Measurements from ENCODE around the gene SLC38A4.

The SLC38A4 gene

DNA sequence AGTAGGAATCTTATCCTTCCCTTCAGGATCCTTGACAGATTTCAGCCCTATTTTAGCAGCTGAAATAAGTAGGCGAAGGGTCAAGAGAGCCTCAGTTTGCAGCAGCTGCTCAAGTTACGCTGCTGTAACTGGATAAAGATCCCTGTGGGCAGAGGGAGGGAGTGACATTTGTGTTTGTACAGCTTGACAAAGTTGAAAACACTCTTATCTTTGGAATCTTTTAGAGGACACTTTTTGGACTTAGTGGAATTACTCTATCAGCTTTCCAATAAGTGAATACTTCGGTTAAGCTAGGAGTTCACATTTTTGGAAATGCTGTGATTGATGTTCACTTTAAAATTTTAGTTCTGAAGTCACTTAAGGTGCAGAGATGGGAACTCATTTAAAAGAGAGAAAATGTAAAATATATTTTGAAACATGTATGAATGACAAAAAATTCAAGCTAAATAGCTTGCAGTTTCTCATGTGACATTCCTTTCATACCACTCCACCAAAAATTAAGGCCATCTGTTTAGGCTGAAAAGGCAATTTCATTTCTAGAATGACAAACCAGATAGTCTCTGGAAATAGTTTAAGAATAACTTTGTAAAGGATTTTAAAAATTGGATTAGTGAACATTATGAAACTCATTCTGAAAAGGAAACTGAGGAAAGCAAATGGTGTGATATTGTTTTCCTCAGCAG is 55.2 kb downstream of the SLC38A4 start:
- no peaks in the 10 kb centered on the region for H3K9me3 ChIP-seq (ENCODE audit: insufficient read depth, low read length, severe bottlenecking)
- ATAC-seq (ENCODE audit: insufficient read depth, low read depth) (no peak), DNase-seq (no peak)
- no peaks in the 10 kb centered on the region for H3K79me2 ChIP-seq (ENCODE audit: insufficient read depth, low read length)
- H3K27me3 ChIP-seq (ENCODE audit: insufficient read depth, low read length, poor library complexity): no peaks in the 10 kb centered on the region
- H3K4me1 ChIP-seq (ENCODE audit: insufficient read depth, low read length): no peaks in the 10 kb centered on the region
- TF ChIP-seq, protein P1, sequence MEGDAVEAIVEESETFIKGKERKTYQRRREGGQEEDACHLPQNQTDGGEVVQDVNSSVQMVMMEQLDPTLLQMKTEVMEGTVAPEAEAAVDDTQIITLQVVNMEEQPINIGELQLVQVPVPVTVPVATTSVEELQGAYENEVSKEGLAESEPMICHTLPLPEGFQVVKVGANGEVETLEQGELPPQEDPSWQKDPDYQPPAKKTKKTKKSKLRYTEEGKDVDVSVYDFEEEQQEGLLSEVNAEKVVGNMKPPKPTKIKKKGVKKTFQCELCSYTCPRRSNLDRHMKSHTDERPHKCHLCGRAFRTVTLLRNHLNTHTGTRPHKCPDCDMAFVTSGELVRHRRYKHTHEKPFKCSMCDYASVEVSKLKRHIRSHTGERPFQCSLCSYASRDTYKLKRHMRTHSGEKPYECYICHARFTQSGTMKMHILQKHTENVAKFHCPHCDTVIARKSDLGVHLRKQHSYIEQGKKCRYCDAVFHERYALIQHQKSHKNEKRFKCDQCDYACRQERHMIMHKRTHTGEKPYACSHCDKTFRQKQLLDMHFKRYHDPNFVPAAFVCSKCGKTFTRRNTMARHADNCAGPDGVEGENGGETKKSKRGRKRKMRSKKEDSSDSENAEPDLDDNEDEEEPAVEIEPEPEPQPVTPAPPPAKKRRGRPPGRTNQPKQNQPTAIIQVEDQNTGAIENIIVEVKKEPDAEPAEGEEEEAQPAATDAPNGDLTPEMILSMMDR (IDR thresholded peaks at IDR 0.05; ENCODE audit: borderline replicate concordance, extremely low read depth, low read length, poor library complexity, severe bottlenecking): no peak
- TF ChIP-seq EZH2 (IDR thresholded peaks at IDR 0.05; ENCODE audit: borderline replicate concordance, low read depth, low read length, severe bottlenecking): no peak
- H4K20me1 ChIP-seq (ENCODE audit: insufficient read depth, low read length): no peaks in the 10 kb centered on the region
- no peak overlapping the region for H2AFZ ChIP-seq (ENCODE audit: low read depth, low read length)
- H3K4me2 ChIP-seq (ENCODE audit: insufficient read depth, low read length): no peak overlapping the region
- no peak overlapping the region for H3K27ac ChIP-seq (ENCODE audit: low read length)
- H3K4me3 ChIP-seq (ENCODE audit: low read depth in 1 of 2, low read length in 2 of 2): no peak overlapping the region
- no peak overlapping the region for H3K9ac ChIP-seq (ENCODE audit: low read depth, low read length)
- H3K36me3 ChIP-seq (ENCODE audit: insufficient read depth, low read length): no peaks in the 10 kb centered on the region

DNA sequence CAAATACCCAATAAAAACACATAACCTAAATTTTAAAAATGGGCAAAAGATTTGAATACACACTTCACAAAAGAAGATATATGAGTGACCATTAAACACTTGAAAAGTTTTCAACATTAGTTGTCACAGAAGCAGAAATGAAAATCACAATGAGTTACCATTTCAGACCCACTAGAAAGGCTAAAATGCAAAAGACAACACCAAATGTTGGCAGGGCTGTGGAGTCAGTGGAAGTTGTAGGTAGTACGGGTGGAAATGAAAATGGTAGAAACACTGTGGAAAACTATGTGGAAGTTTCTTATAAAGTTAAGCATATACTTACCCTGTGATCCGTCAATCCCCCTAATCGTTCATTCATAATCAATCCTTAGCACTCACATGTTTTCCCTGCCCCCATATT is 61.8 kb downstream of the SLC38A4 start:
- Histone ChIP-seq H3K4me3 (ENCODE audit: low read depth in 1 of 2, low read length in 2 of 2) (no peak overlapping the region), H3K4me1 (ENCODE audit: insufficient read depth, low read length) (no peaks in the 10 kb centered on the region), H3K27ac (ENCODE audit: low read length) (no peak overlapping the region), H4K20me1 (ENCODE audit: insufficient read depth, low read length) (no peaks in the 10 kb centered on the region), H3K36me3 (ENCODE audit: insufficient read depth, low read length) (no peaks in the 10 kb centered on the region), H3K27me3 (ENCODE audit: insufficient read depth, low read length, poor library complexity) (no peaks in the 10 kb centered on the region), H3K9me3 (ENCODE audit: insufficient read depth, low read length, severe bottlenecking) (no peaks in the 10 kb centered on the region), H2AFZ (ENCODE audit: low read depth, low read length) (no peak overlapping the region), H3K79me2 (ENCODE audit: insufficient read depth, low read length) (no peaks in the 10 kb centered on the region), H3K9ac (ENCODE audit: low read depth, low read length) (no peak overlapping the region), H3K4me2 (ENCODE audit: insufficient read depth, low read length) (no peak overlapping the region)
- no peak for TF ChIP-seq EZH2 (IDR thresholded peaks at IDR 0.05; ENCODE audit: borderline replicate concordance, low read depth, low read length, severe bottlenecking)
- TF ChIP-seq, protein P1 (IDR thresholded peaks at IDR 0.05; ENCODE audit: borderline replicate concordance, extremely low read depth, low read length, poor library complexity, severe bottlenecking): no peak
- no peak for DNase-seq
- no peak for ATAC-seq (ENCODE audit: insufficient read depth, low read depth)

DNA sequence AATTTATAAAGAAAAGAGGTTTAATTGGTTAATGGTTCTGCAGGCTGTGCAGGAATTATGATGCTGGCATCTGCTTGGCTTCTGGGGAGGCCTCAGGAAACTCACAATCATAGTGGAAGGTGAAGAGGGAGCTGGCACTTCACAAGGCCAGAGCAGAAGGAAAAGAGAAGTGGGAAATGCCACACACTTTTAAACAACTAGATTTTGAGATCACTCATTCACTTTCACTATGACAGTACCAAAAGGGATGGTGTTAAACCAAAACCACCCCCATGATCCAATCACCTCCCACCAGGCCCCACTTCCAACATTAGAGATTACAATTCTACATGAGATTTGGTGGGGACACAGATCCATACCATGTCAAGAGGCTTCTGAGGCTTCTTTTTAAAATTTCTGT is 62.6 kb downstream of the SLC38A4 start:
- Histone ChIP-seq H3K4me3 (ENCODE audit: low read depth in 1 of 2, low read length in 2 of 2) (no peak overlapping the region), H3K4me2 (ENCODE audit: insufficient read depth, low read length) (no peak overlapping the region), H2AFZ (ENCODE audit: low read depth, low read length) (no peak overlapping the region), H3K27ac (ENCODE audit: low read length) (no peak overlapping the region), H4K20me1 (ENCODE audit: insufficient read depth, low read length) (no peaks in the 10 kb centered on the region), H3K9ac (ENCODE audit: low read depth, low read length) (no peak overlapping the region), H3K36me3 (ENCODE audit: insufficient read depth, low read length) (no peaks in the 10 kb centered on the region), H3K4me1 (ENCODE audit: insufficient read depth, low read length) (no peaks in the 10 kb centered on the region), H3K27me3 (ENCODE audit: insufficient read depth, low read length, poor library complexity) (no peaks in the 10 kb centered on the region), H3K9me3 (ENCODE audit: insufficient read depth, low read length, severe bottlenecking) (no peaks in the 10 kb centered on the region), H3K79me2 (ENCODE audit: insufficient read depth, low read length) (no peaks in the 10 kb centered on the region)
- no peak for DNase-seq
- no peak for TF ChIP-seq EZH2 (IDR thresholded peaks at IDR 0.05; ENCODE audit: borderline replicate concordance, low read depth, low read length, severe bottlenecking)
- TF ChIP-seq, protein P1 (IDR thresholded peaks at IDR 0.05; ENCODE audit: borderline replicate concordance, extremely low read depth, low read length, poor library complexity, severe bottlenecking): no peak
- ATAC-seq (ENCODE audit: insufficient read depth, low read depth): no peak

Measured in DND-41 (cell line).